Inferior parietal cortex (tissue), 1 donor: ENCODE results near the gene WDFY1.

Source experiments
- DNase-seq: peaks from one replicate; pipeline ENCODE4 v3.0.0-alpha.2; 2016; ENCODE audit errors: extremely low spot score

The WDFY1 gene

GRCh38 chr2:223856584-223856983, 88.6 kb downstream of the WDFY1 start:
- DNase-seq: no peak

GRCh38 chr2:223856021-223856420, 89.1 kb downstream of the WDFY1 start:
- DNase-seq: no peak

GRCh38 chr2:223855426-223855825, 89.7 kb downstream of the WDFY1 start:
- DNase-seq: no peak

- DNase-seq: no peak
Observed at GRCh38 chr2:223854741-223855140, 90.4 kb downstream of the WDFY1 start.

GRCh38 chr2:223853425-223853837, 91.7 kb downstream of the WDFY1 start:
- no peak for DNase-seq

GRCh38 chr2:223852281-223852795, 92.8 kb downstream of the WDFY1 start:
- DNase-seq: no peak

- DNase-seq: no peak
Observed at GRCh38 chr2:223847410-223847809, 97.7 kb downstream of the WDFY1 start.

- DNase-seq: no peak
Observed at GRCh38 chr2:223846515-223846914, 98.6 kb downstream of the WDFY1 start.

GRCh38 chr2:223841436-223842190, 103.5 kb downstream of the WDFY1 start:
- DNase-seq: no peak

- no peak for DNase-seq
Observed at GRCh38 chr2:223837287-223838061, 107.7 kb downstream of the WDFY1 start, which contains the start of gene AP1S3. Gene AP1S3, minus strand, starts transcription at chr2:223837582. Its CDS starts 132 bp downstream, at chr2:223837450.

- no peak for DNase-seq
Observed at GRCh38 chr2:223835701-223836532, 109.2 kb downstream of the WDFY1 start.

GRCh38 chr2:223834431-223834830, 110.7 kb downstream of the WDFY1 start:
- DNase-seq: no peak

- DNase-seq: no peak
Observed at GRCh38 chr2:223832241-223832903, 112.8 kb downstream of the WDFY1 start.

- no peak for DNase-seq
Observed at GRCh38 chr2:223829128-223829527, 116.0 kb downstream of the WDFY1 start.

GRCh38 chr2:223828314-223828713, 116.8 kb downstream of the WDFY1 start:
- no peak for DNase-seq

- DNase-seq: no peak
Observed at GRCh38 chr2:223826995-223827394, 118.1 kb downstream of the WDFY1 start.
